Ishikawa (cell line): ENCODE data around the gene GNG7.

Experiments used
- CEBPB ChIP-seq: IDR thresholded peaks from 2 replicates; pipeline ENCODE4 v1.6.1; 2012
- CREB1 ChIP-seq: IDR thresholded peaks from 2 replicates; pipeline ENCODE4 v1.6.1; 2012; ENCODE audit warnings: low read depth
- EGR1 ChIP-seq: IDR thresholded peaks from 2 replicates; pipeline ENCODE4 v1.6.1; 2012
- EP300 ChIP-seq: IDR thresholded peaks from 2 replicates; pipeline ENCODE4 v1.6.1; 2012; ENCODE audit warnings: borderline replicate concordance
- FOXM1 ChIP-seq: IDR thresholded peaks from 2 replicates; pipeline ENCODE4 v1.6.1; 2012; ENCODE audit warnings: low read depth, borderline replicate concordance
- NFIC ChIP-seq: IDR thresholded peaks from 2 replicates; pipeline ENCODE4 v1.6.1; 2012
- RAD21 ChIP-seq: IDR thresholded peaks from 2 replicates; pipeline ENCODE4 v1.6.1; 2012; ENCODE audit warnings: low read depth
- TAF1 ChIP-seq: IDR thresholded peaks from 2 replicates; pipeline ENCODE4 v1.6.1; 2012; ENCODE audit warnings: low read depth, mild to moderate bottlenecking
- TCF12 ChIP-seq: IDR thresholded peaks from 2 replicates; pipeline ENCODE4 v1.6.1; 2012; ENCODE audit warnings: low read depth
- TEAD4 ChIP-seq: IDR thresholded peaks from 2 replicates; pipeline ENCODE4 v1.6.1; 2012
- YY1 ChIP-seq: IDR thresholded peaks from 2 replicates; pipeline ENCODE4 v1.6.1; 2012; ENCODE audit warnings: low read depth
- ZBTB7A ChIP-seq: IDR thresholded peaks from 2 replicates; pipeline ENCODE4 v1.6.1; 2012; ENCODE audit warnings: low read depth
- TF ChIP-seq, protein P1 (sequence below): IDR thresholded peaks from 2 replicates; pipeline ENCODE4 v1.6.1; 2012; ENCODE audit warnings: low read depth, mild to moderate bottlenecking
- TF ChIP-seq, protein P2 (sequence below): IDR thresholded peaks from 2 replicates; pipeline ENCODE4 v1.6.1; 2012
- TF ChIP-seq, protein P3 (sequence below): IDR thresholded peaks from 2 replicates; pipeline ENCODE4 v1.6.1; 2012

GNG7 gene

DNA sequence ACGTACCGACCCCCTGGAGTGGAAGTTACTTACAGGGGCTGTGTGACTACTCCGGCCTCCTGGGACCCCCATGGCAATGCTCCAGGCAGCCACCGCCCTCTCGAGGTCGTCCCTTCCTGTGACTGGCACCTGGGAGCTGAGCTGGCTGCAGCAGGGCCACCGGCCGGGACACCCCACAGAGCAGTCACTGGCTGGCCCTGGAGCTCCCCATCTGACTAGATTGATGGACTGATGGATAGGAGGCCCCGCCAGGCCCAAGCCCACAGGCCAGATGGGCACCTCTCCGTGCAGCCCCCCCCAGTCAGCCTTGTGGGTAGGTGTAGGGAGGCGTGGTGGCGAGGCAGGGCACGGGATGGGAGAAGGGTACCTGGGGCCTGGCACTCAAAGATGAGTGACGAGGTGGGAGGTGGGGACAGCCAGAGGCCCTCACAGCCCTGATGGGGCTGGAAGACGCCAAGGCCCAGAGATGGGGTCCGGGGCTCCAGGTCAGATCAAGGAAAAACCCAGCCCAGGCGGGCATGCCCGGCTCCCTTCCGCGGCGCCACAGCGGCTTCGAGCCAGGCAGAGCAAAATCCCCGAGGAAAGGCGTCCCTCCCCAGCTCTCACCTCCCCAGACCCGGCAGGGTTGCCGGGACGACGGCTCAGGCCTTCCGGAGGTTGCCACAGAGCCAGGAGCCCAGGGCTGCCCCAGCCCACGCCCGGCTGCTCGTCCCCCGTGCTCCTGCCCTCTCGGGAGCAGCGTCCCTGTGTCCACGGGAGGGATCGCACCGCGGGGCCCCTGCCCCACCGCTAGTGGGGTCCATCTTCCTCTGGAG, 28.9 kb upstream of the GNG7 start:
- TF ChIP-seq EGR1 (no peak), EP300 (no peak), FOXM1 (no peak), TAF1 (no peak), ZBTB7A (no peak), RAD21 (no peak), YY1 (no peak), CEBPB (no peak), NFIC (no peak)
- TF ChIP-seq, protein P1, sequence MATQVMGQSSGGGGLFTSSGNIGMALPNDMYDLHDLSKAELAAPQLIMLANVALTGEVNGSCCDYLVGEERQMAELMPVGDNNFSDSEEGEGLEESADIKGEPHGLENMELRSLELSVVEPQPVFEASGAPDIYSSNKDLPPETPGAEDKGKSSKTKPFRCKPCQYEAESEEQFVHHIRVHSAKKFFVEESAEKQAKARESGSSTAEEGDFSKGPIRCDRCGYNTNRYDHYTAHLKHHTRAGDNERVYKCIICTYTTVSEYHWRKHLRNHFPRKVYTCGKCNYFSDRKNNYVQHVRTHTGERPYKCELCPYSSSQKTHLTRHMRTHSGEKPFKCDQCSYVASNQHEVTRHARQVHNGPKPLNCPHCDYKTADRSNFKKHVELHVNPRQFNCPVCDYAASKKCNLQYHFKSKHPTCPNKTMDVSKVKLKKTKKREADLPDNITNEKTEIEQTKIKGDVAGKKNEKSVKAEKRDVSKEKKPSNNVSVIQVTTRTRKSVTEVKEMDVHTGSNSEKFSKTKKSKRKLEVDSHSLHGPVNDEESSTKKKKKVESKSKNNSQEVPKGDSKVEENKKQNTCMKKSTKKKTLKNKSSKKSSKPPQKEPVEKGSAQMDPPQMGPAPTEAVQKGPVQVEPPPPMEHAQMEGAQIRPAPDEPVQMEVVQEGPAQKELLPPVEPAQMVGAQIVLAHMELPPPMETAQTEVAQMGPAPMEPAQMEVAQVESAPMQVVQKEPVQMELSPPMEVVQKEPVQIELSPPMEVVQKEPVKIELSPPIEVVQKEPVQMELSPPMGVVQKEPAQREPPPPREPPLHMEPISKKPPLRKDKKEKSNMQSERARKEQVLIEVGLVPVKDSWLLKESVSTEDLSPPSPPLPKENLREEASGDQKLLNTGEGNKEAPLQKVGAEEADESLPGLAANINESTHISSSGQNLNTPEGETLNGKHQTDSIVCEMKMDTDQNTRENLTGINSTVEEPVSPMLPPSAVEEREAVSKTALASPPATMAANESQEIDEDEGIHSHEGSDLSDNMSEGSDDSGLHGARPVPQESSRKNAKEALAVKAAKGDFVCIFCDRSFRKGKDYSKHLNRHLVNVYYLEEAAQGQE, result no peak
- TF ChIP-seq, protein P2, sequence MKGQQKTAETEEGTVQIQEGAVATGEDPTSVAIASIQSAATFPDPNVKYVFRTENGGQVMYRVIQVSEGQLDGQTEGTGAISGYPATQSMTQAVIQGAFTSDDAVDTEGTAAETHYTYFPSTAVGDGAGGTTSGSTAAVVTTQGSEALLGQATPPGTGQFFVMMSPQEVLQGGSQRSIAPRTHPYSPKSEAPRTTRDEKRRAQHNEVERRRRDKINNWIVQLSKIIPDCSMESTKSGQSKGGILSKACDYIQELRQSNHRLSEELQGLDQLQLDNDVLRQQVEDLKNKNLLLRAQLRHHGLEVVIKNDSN, result no peak
- TF ChIP-seq, protein P3, sequence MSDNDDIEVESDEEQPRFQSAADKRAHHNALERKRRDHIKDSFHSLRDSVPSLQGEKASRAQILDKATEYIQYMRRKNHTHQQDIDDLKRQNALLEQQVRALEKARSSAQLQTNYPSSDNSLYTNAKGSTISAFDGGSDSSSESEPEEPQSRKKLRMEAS, result no peak

DNA sequence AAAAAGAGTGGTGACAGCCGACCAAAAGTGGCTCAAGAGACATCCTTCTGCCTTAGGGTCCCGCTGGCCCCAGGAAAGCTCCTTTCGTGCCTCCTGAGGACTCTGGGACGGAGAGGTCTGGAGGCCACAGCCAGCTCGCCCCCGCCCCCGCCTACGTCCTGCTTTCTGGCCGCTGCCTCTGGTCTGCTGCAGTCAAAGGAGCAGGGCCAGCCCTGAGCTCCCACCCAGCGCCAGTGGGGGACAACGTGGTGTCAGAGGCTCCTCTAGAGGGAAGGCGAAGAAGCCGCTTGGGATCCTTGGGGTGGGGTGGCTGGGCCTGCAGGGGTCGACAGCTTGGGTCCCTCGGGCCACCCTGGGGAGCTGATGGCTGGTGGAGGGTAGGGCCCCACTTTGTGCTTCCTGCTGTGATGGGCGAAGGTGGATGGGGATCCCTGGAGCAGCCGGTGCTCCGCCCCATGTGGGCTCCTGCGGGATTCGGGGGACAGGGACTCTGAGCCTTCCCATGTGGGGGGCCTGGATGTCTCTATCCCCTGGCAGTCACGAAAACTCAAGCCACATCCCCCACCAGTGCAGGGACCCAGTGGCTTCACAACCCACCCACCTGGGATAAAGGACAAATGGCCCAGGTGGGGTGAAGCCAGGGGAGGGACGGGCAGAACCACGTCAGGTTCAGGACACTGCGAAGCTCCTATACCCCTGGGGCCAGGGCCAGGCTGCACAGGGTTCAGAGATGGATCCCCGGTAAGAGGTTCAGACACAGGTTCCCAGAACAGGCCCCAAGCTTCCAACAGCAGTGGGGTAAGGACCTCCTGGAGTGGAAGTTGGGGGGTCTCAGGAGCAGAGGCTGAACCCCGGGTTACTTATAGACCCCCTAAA, 27.7 kb upstream of the GNG7 start:
- no peak for TF ChIP-seq TAF1
- TF ChIP-seq, protein P2, result no peak
- no peak for TF ChIP-seq TCF12
- TF ChIP-seq CREB1, result no peak
- TF ChIP-seq, protein P1, result no peak

DNA sequence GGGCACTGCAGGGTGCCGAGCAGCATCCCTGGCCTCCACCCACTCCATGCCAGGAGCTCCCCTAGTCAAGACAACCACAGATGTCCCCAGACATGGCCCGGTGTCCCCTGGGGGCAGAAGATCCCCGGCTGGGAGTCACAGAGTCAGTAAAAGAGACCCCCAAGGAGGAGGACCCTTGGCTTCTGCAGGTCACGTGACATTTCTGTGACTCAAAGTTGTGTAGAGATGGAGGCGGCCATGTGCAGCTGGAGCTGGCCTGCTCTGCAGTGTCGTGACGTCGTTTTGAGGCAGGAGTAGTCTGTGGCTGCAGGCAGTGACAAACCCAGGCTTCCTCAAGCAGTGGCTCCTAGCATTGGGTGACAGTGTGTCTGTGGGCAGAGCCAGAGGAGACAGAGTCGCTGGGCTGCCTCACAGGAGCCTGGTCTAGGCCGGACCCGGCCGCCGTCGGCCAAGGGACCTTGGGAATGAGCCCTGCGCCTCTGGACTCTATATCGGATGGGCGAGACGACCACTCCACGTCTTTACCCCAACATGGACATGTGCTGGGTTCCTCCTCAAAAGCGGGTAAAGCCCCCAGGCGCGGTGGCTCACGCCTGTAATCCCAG, 26.4 kb upstream of the GNG7 start:
- TF ChIP-seq FOXM1, result no peak
- TF ChIP-seq, protein P2, result no peak
- no peak for TF ChIP-seq RAD21
- TF ChIP-seq ZBTB7A, result no peak
- no peak for TF ChIP-seq CREB1
- no peak for TF ChIP-seq EGR1
- no peak for TF ChIP-seq TCF12
- no peak for TF ChIP-seq TEAD4
- TF ChIP-seq, protein P3, result no peak
- no peak for TF ChIP-seq EP300
- no peak for TF ChIP-seq CEBPB
- TF ChIP-seq NFIC, result no peak
- TF ChIP-seq TAF1, result no peak
- TF ChIP-seq YY1, result no peak

DNA sequence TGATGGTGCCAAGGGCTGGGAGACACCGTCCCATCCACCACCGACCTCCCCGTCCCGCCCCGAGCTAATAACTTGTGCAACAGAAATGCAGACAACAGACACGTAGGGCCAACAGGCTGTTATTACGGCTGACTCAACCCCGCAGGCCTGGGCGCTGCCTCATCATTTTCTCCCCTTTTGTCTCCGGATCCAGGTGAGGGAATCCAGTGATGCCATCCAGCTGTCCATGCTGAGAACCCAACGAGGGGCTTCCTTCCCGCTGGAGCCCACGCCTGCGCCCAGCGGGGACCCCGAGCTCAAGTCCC, 25.1 kb upstream of the GNG7 start:
- no peak for TF ChIP-seq ZBTB7A
- TF ChIP-seq RAD21, result no peak
- TF ChIP-seq, protein P1, result no peak
- TF ChIP-seq TCF12, result no peak
- no peak for TF ChIP-seq CEBPB
- TF ChIP-seq, protein P3, result no peak
